A549 (cell line): ENCODE data around the gene RHOC. TPM values are rescaled to one million over a fixed set of nuclear protein-coding genes. Genes with fewer than 3 reads are reported as not detected.

Experiments
- ATAC-seq, 2 experiments: fragments of 200-7000 bp in 1 of 2; fragments of >200 bp in 1 of 2; cut with Nextera tagmentation in 1 of 2; cut with Tn5 transposase in 1 of 2; 3 replicates each; pipeline versions ENCODE4 v1.8.0 to v1.9.1; 2018 to 2020; ENCODE audit warnings: mild to moderate bottlenecking in 1 of 2, moderate library complexity in 1 of 2
- CTCF ChIA-PET: fragments of 300-600 bp; sonication (Branson Sonifier 250); formaldehyde crosslinking; extraction: SDS; loops from one replicate; lab custom pipeline; 2021; ENCODE audit warnings: antibody characterized with exemption, inconsistent platforms; lab: Yijun Ruan, JAX
- POLR2A ChIA-PET: fragments of 350-600 bp; formaldehyde crosslinking; extraction: SDS; loops from one replicate; lab custom pipeline; 2021; ENCODE audit warnings: antibody characterized with exemption, inconsistent platforms; lab: Yijun Ruan, JAX
- DNase-seq, 2 experiments: peaks; one replicate each; pipeline versions ENCODE4 v3.0.0 to v3.0.0-alpha.2; 2011 to 2016; ENCODE audit warnings: low read depth in 1 of 2, low spot score in 1 of 2
- FAIRE-seq: peaks from 2 replicates; lab custom pipeline; 2011; peaks lifted over from hg19 to GRCh38; lab: Jason Lieb, UNC
- H3K27ac ChIP-seq, 2 experiments: fragments of >200 bp; sonication (Bioruptor Twin); formaldehyde crosslinking; 3 replicates each; pipeline ENCODE4 v1.5.1; 2016 to 2017
- H3K4me1 ChIP-seq: fragments of >200 bp; sonication (Bioruptor Twin); formaldehyde crosslinking; 3 replicates; pipeline ENCODE4 v1.6.1; 2016
- H3K4me2 ChIP-seq: fragments of >200 bp; sonication (Bioruptor Twin); formaldehyde crosslinking; 3 replicates; pipeline ENCODE4 v1.6.1; 2016
- H3K4me3 ChIP-seq: fragments of >200 bp; sonication (Bioruptor Twin); formaldehyde crosslinking; 3 replicates; pipeline ENCODE4 v1.5.1; 2016
- H3K9me3 ChIP-seq: fragments of >200 bp; sonication (Bioruptor Twin); formaldehyde crosslinking; 3 replicates; pipeline ENCODE4 v1.6.1; 2016
- CBX2 ChIP-seq: fragments of 200-600 bp; sonication (generic); IDR thresholded peaks from 2 replicates; pipeline ENCODE4 v1.6.1; 2016; ENCODE audit warnings: low read depth, mild to moderate bottlenecking, borderline replicate concordance
- EHF ChIP-seq: fragments of 250-450 bp; sonication (Bioruptor Pico); IDR thresholded peaks from 2 replicates; pipeline ENCODE4 v1.5.0; 2020; ENCODE audit warnings: mild to moderate bottlenecking
- ESRRA ChIP-seq: fragments of 150-350 bp; IDR thresholded peaks from 2 replicates; pipeline ENCODE4 v1.6.1; 2014; ENCODE audit warnings: mild to moderate bottlenecking, low read length, borderline replicate concordance
- FOSB ChIP-seq: fragments of 250-450 bp; sonication (Bioruptor Pico); IDR thresholded peaks from 2 replicates; pipeline ENCODE4 v1.5.0; 2020; ENCODE audit warnings: mild to moderate bottlenecking, moderate library complexity
- FOSL2 ChIP-seq, 2 experiments: fragments of 450-650 bp in 1 of 2; fragments of >200 bp in 1 of 2; sonication (Bioruptor Twin) in 1 of 2; formaldehyde crosslinking; IDR thresholded peaks; 2 replicates each; pipeline versions ENCODE4 v1.5.0 to v1.6.1; 2016 to 2020; ENCODE audit warnings: mild to moderate bottlenecking in 1 of 2, moderate library complexity in 1 of 2
- HDAC2 ChIP-seq: fragments of 200-600 bp; sonication (generic); IDR thresholded peaks from 2 replicates; pipeline ENCODE4 v1.6.1; 2016
- HEYL ChIP-seq: fragments of 250-450 bp; sonication (Bioruptor Pico); IDR thresholded peaks from 2 replicates; pipeline ENCODE4 v1.8.0; 2021; ENCODE audit warnings: mild to moderate bottlenecking, moderate library complexity
- HOXB13 ChIP-seq: fragments of 250-450 bp; sonication (Bioruptor Pico); IDR thresholded peaks from 2 replicates; pipeline ENCODE4 v1.5.0; 2020; ENCODE audit warnings: low read depth, mild to moderate bottlenecking, moderate library complexity
- JUN ChIP-seq, 2 experiments: fragments of >200 bp; sonication (Bioruptor Twin); formaldehyde crosslinking; IDR thresholded peaks; 2 replicates in 1 of 2; 3 replicates in 1 of 2; pipeline ENCODE4 v1.6.1; 2016 to 2017
- MAFK ChIP-seq: fragments of 450-650 bp; IDR thresholded peaks from 2 replicates; pipeline ENCODE4 v1.6.1; 2014; ENCODE audit not compliant: partially characterized antibody
- MAZ ChIP-seq: fragments of 150-350 bp; IDR thresholded peaks from 2 replicates; pipeline ENCODE4 v1.6.1; 2014; ENCODE audit warnings: antibody characterized with exemption, low read depth, low read length, borderline replicate concordance
- MYC ChIP-seq: IDR thresholded peaks from 2 replicates; pipeline ENCODE4 v1.6.1; 2012; ENCODE audit warnings: mild to moderate bottlenecking, inconsistent platforms, low read length, improper control_type of control experiment, borderline replicate concordance
- NFE2L2 ChIP-seq: fragments of 150-350 bp; conservative IDR thresholded peaks from 2 replicates; pipeline ENCODE4 v1.6.1; 2014; ENCODE audit warnings: low read length
- PBX3 ChIP-seq: IDR thresholded peaks from 2 replicates; pipeline ENCODE4 v1.6.1; 2012
- PHF8 ChIP-seq: fragments of 200-600 bp; sonication (generic); IDR thresholded peaks from 2 replicates; pipeline ENCODE4 v1.6.1; 2016; ENCODE audit warnings: low read depth, mild to moderate bottlenecking, antibody characterized with exemption, moderate library complexity, borderline replicate concordance
- REST ChIP-seq: fragments of 200-600 bp; sonication (generic); IDR thresholded peaks from 2 replicates; pipeline ENCODE4 v1.6.1; 2016; ENCODE audit warnings: antibody characterized with exemption, mild to moderate bottlenecking, moderate library complexity
- WGBS: methylation state at CpG from one replicate; pipeline ENCODE4 v1.1.6; 2017; ENCODE audit errors: missing lambda C conversion rate; 5-methylcytosine and 5-hydroxymethylcytosine counted together
- polyA plus RNA-seq, 4 experiments: library from polyadenylated mRNA; depleted of rRNA in 3 of 4; stranded (reverse); fragments of >200 nt; fragmentation: RNase III in 1 of 4; extraction: RNeasy Plus Mini Kit Qiagen cat#74134 plus additional on column Dnase treatment in 1 of 4; gene quantifications; 2 replicates in 3 of 4; 3 replicates in 1 of 4; pipeline ENCODE4 v1.2.3, GENCODE V29; 2011 to 2017

The RHOC gene
- polyA plus RNA-seq, 2 of the 4 experiments (the other 2 are of a cell fraction): 255 to 296 TPM

- CTCF ChIA-PET: interaction anchor here (0.9 to 1.5 kb wide), 6 partner anchors 11 to 67 kb away, joined by 3 to 4 read pairs (median 4); a partner anchor contains a TSS
- H3K4me2 ChIP-seq: no peak overlapping the region
- no peaks in the 10 kb centered on the region for H3K9me3 ChIP-seq
- no peaks in the 10 kb centered on the region for H3K4me1 ChIP-seq
- DNase-seq: no peak
- ATAC-seq: 0 out of 6 replicates have a peak, but pooled peaks of 1 of the 2 experiments have one; percentile 30
- no peak overlapping the region for H3K4me3 ChIP-seq
- no peak for FAIRE-seq
- TF ChIP-seq HOXB13 (CRISPR knock-in tag): no peak
- no peak for TF ChIP-seq CBX2
- no peak for TF ChIP-seq ESRRA
- TF ChIP-seq NFE2L2: no peak
- TF ChIP-seq PHF8: no peak
- TF ChIP-seq MAFK: no peak
- no peak for TF ChIP-seq FOSB (CRISPR knock-in tag)
- no peak for TF ChIP-seq REST
- TF ChIP-seq MAZ: no peak
- TF ChIP-seq, all 56 proteins: peak for 0
- POLR2A ChIA-PET: no interaction called here
- 53% methylated on average over 3 of the region's 3 CpGs for WGBS
- no peak overlapping the region for H3K27ac ChIP-seq
Observed at GRCh38 chr1:112737573-112737972, 30.6 kb upstream of the RHOC start.

- Histone ChIP-seq H3K4me2 (no peak overlapping the region), H3K4me3 (no peak overlapping the region), H3K27ac (no peak overlapping the region), H3K9me3 (no peaks in the 10 kb centered on the region), H3K4me1 (no peaks in the 10 kb centered on the region)
- POLR2A ChIA-PET: no interaction called here
- WGBS: 73% methylated on average over 1 of the region's 1 CpG
- ATAC-seq: peak; percentile 62 to 67; a peak in 4 of 6 replicates
- TF ChIP-seq FOSL2 (IDR thresholded peaks at IDR 0.05) (peak; percentile 14; the same call in 1 of the 2 replicates), FOSL2 (CRISPR knock-in tag; IDR thresholded peaks at IDR 0.05) (peak; percentile 65), HDAC2 (no peak)
- DNase-seq: peak; percentile 23 to 28
- FAIRE-seq: no peak
- CTCF ChIA-PET: interaction anchor here (0.6 to 4.6 kb wide), 5 partner anchors 10 to 337 kb away, joined by 3 to 23 read pairs (median 6); partner anchors contain the start of genes LRIG2 and PPM1J
Observed at GRCh38 chr1:112735752-112736151, 28.8 kb upstream of the RHOC start.

GRCh38 chr1:112731451-112731850 lies 24.5 kb upstream of the RHOC start:
- Histone ChIP-seq H3K4me1 (no peaks in the 10 kb centered on the region), H3K9me3 (no peaks in the 10 kb centered on the region), H3K4me2 (no peak overlapping the region), H3K27ac (no peak overlapping the region), H3K4me3 (no peak overlapping the region)
- ChIA-PET POLR2A (no interaction called here), CTCF (interaction anchor here (0.9 to 2.6 kb wide), 3 partner anchors 15 to 311 kb away, joined by 3 to 20 read pairs (median 9); partner anchors contain the start of gene PPM1J)
- no peak for TF ChIP-seq JUN (IDR thresholded peaks at IDR 0.05)
- no peak for TF ChIP-seq MYC
- TF ChIP-seq PBX3: no peak
- TF ChIP-seq EHF (CRISPR knock-in tag): no peak
- TF ChIP-seq HEYL: no peak
- DNase-seq (no peak), FAIRE-seq (no peak), ATAC-seq (no peak)
- WGBS: 86% methylated on average over 1 of the region's 1 CpG
